Fibroblast of skin of scalp (primary cell): ENCODE measurements around the gene KRTAP10-10.
"Not testable (repeated sequence)": the region's sequence is repeated elsewhere in the genome, so short reads cannot be mapped to it uniquely, and the experiment has no call there.

ENCODE experiments used
- DNase-seq: peaks from one replicate; pipeline ENCODE4 v3.0.0-alpha.2; 2013

Gene KRTAP10-10

DNA sequence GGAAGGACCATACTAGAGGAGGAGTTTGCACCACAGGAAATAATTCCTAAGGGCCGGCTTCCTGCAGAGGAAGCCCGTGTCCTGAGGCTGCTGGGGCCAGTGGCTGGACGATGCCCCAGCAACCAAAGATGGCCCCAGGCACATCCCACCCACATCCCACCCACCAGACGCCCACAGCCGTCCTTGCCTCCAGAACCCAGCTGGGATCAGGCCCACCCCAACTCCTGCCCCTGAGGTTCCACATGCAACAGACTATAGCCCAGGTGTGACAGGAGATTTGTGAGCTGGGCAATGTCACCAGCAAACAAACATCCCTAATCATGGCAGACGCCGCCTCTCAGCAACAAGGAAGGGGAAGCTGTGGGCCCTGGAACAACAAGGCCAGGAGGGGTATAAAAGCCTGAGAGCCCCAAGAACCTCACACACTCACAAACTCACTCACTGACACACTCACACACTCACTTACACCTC is 10.4 kb upstream of the KRTAP10-10 start, which contains the start of gene KRTAP10-9:
Gene KRTAP10-9 (plus strand): TSS at position 421 of the 471 bp plus-strand sequence. CDS start 79 bp downstream, outside the sequence.
- DNase-seq = no peak

DNA sequence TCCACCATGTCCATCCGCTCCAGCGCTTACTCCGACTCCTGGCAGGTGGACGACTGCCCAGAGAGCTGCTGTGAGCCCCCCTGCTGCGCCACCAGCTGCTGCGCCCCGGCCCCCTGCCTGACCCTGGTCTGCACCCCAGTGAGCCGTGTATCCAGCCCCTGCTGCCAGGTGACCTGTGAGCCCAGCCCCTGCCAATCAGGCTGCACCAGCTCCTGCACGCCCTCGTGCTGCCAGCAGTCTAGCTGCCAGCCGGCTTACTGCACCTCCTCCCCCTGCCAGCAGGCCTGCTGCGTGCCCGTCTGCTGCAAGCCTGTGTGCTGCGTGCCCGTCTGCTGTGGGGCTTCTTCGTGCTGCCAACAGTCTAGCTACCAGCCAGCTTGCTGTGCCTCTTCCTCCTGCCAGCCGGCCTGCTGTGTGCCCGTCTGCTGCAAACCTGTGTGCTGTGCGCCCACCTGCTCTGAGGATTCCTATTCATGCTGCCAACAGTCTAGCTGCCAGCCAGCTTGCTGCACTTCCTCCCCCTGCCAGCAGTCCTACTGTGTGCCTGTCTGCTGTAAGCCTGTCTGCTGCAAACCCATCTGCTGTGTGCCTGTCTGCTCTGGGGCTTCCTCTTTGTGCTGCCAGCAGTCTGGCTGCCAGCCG is 9.9 kb upstream of the KRTAP10-10 start:
- not testable (repeated sequence) for DNase-seq

DNA sequence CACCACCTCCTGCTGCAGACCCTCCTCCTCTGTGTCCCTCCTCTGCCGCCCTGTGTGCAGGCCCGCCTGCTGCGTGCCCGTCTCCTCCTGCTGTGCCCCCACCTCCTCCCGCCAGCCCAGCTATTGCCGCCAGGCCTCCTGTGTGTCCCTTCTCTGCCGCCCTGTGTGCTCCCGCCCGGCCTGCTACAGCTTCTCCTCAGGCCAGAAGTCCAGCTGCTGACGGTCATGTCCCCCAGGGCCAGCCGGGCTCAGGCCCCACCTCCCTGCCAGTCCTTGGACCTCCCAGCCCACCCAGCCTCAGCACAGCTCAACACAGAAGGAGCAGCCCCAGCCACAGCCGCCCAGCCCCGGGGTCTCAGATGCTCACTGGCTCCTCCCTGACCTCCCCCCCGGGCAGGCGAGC is 9.3 kb upstream of the KRTAP10-10 start:
- DNase-seq = not testable (repeated sequence)

DNA sequence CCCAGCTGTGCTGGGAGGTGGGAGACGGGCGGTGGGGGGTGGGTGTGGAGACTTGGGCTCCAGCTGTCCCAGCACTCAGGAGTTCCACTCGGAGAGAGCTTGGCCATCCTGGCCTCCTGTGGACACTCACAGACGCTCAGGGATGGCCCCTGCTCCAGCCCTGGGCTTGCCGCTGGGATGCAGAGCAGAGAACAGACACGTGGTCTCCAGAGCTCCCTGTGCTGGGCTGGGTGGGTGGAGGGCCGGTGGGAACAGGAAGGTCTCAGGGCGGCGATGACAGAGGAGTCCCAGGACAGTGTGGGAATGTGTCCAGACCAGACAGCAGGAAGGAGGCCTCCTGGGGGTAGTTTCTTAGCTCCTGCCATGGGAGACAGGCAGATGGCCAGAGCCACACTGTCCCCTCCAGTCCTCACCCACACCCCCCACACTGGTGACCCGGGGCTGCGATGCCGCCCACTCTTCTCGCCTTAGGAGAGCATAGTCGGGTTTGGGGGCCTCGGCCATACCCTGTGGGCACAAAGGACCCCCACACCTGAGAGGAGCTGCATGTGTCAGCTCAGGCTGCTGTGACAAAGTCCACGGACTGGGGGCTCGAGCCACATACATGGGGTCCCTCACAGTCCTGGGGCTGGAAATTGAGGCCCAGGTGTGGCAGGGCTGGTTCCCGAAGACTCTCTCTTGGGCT is 8.3 kb upstream of the KRTAP10-10 start:
- DNase-seq = no peak

DNA sequence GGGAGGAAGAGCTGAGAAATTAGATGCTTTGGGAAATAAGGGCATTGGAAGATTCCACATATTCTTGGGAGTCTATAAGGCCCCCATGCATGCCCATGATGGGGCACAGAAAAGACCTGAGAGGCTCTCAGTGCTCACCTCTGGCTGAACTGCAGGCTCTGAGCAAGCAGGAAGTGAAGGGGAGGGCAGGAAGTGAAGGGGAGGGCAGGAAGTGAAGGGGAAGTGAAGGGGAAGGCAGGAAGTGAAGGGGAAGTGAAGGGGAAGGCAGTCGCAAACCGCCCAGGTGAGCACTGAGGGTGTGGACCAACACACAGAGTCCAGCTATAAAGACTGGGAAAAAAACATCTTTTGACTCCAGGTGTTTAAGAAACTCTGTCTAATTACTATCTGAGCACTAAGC is 6.7 kb upstream of the KRTAP10-10 start:
- DNase-seq = no peak

DNA sequence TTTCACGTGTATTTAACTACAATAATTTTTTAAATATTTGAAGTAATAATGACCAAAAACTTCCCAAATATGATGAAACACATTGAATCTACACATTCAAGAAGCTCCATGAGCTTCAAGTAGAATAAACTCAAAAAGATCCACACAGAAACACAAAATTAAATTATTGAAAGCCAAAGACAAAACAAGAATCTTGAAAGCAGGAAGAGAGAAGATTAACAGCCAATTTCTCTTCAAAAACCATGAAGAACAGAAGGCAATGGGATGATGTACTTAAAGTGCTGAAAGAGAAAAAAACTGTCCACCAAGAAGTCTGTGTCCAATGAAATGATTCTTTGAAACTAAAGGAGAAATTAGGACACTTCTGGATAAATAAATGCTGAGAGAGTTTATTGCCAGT is 5.1 kb upstream of the KRTAP10-10 start:
- no peak for DNase-seq

DNA sequence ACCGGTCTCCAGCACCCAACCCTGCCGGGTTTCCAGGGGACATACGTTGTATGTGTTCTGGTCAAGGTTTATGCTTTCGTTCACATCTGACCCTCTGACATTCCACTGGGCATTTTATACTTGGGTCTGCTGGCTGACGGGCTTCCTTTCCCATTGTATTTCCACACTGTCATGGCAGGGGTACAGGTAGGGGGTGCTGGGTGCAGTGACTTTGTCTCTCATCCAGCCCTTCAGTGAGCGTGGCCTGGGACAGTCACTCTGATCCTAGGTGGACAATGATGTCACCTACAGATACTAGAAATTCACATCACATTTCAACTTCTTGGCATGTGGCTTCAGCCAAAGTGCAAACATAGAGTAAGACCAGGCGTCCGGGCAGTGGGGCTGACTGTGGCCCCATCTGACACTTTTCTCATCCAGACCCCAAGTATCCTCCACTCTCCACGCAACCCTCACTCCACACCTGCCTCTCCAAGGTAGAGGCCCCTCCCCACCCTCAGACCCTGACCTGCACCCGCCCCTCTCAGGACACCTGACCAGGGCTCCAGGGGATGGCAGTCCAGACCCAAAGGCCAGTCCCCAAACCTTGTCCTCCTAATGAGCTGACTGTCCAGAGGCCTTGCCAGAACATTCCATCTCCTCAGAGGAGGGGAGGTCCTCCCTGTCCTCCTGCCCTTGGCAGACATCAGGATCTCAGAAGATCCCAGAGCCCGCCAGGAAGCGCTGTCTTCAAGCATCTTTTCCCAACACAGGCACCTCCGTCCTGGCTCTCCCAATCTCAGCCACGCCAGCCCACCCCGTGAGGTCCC is 743 bp upstream of the KRTAP10-10 start:
- no peak for DNase-seq

DNA sequence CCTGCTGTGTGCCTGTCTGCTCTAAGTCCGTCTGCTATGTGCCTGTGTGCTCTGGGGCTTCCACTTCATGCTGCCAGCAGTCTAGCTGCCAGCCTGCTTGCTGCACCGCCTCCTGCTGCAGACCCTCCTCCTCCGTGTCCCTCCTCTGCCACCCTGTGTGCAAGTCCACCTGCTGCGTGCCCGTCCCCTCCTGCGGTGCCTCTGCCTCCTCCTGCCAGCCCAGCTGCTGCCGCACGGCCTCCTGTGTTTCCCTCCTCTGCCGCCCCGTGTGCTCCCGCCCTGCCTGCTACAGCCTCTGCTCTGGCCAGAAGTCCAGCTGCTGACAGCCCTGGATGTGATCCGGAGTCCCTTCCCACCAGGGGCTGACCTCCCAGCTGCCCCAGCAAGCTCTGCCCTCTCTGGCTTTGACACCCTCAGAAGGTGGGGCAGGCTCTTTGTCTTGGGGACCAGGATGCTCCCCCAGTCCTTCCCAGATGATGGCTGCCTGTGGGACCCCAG is 744 bp downstream of the KRTAP10-10 start:
- not testable (repeated sequence) for DNase-seq

DNA sequence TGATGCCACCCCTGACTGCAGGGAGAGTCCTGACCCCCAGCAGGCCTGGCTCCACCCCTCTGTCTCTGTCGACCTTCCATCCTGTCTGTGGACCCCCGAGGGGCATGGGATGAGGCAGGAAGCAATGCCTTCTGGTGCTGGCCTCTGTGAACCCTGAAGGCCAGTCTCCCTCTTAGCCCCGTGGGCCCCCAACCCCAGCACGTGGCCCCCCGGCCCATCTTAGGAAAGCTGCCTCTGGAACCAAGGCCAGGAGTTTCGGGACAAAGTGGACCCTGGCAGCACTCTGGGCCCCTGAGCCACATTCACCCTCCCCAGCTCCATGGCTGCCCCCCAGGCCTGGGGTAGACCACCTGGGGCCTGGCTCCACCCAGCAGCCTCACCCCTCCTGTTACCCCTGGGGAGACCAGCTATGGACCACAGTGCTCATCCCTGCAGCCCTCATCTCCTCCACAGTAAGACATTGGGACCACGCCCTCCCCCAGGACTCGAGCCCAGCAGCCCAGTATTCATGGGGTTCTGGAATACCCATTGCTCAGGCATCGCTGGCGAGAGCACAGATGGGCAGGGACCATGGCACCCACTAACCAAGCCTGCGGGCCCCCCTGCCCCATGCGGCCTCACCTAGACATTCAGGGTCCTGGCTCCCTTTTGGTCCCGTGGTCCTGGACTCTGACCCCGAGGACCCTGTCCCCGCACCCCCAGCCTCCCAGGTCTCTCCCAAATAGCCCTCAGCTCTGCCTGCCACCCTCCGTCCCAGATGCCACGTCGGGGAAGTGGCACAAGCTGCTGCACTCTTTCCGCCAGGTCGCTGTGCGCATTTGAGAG is 1.6 kb downstream of the KRTAP10-10 start:
- DNase-seq = not testable (repeated sequence)

DNA sequence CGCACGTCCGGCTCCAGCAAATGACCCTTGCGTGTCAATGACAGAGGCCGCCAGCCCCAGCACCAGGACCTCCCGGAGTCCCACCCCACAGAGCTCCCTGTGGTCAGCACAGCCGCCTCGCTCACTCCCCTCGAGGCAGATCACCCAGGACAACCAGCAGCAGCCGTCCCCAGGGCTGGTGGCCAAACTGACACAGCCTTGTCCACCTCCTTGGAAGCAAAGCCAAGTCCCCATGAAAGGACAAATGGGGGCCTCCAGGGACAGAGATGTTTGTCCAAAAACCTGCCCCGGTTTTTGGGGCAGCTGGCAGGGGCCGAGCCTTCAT is 2.1 kb downstream of the KRTAP10-10 start:
- no peak for DNase-seq

DNA sequence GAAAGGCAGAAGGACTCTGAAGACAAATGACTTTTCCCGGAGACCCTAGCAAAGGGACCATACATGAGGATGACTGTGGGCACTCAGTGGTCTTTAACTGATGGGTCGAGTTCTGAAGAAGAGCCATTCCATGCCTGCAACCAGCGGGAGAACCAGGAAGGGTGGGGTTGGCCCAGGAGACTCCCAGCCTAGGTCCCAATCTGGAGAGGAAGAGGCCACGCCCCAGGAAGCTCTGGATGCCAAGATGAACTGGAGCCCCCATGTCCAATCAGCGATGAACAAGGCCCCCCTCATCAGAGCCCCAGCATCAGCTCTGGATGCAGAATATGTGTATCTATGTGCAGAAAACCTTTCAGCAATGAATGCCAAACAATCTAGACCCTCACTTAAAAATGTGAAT is 3.6 kb downstream of the KRTAP10-10 start:
- no peak for DNase-seq

DNA sequence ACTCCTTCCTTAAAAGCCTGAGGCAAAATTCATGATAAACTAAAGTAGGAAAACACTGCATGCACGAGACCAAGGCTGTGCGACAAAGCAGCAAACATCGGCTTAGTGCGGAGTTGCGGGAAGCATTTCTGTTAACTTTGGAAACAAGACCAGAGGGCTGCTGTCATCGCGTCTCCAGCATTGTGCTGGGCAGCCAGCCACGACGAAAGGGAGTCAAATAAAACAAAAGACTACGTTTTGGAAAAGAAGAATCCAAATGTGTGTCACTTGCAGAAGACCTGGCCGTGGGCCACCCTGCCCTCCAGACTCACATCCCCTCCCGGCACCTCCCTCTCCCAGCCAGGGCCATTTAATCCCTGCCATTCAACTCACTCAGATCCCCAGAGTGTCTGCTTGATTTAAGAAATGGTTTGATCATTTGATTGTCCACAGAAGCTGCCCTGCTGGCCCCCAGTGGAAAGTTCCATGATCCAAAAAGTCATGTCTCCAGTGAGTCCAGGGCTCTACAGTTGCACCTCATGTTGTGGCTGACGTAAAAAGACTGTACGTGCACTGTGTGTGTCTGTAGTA is 6.7 kb downstream of the KRTAP10-10 start:
- no peak for DNase-seq

DNA sequence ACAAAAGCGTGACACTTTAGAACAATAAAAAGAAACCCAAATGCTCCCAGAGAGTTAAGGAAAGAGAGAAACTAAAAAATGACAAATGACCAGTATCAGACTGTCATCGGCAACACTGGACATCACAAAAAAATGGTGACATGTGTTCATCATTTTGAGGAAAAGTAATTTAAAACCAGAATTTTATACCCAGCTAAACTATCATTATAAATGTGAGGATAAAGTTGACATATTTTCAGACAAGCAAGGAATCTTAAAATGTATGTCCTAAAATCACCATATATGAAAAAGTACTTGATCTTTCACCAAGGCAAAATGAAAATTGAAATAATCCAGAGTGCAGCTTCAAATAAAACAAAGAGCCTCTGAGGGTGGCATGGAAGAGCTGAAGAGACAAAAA is 7.7 kb downstream of the KRTAP10-10 start:
- no peak for DNase-seq

DNA sequence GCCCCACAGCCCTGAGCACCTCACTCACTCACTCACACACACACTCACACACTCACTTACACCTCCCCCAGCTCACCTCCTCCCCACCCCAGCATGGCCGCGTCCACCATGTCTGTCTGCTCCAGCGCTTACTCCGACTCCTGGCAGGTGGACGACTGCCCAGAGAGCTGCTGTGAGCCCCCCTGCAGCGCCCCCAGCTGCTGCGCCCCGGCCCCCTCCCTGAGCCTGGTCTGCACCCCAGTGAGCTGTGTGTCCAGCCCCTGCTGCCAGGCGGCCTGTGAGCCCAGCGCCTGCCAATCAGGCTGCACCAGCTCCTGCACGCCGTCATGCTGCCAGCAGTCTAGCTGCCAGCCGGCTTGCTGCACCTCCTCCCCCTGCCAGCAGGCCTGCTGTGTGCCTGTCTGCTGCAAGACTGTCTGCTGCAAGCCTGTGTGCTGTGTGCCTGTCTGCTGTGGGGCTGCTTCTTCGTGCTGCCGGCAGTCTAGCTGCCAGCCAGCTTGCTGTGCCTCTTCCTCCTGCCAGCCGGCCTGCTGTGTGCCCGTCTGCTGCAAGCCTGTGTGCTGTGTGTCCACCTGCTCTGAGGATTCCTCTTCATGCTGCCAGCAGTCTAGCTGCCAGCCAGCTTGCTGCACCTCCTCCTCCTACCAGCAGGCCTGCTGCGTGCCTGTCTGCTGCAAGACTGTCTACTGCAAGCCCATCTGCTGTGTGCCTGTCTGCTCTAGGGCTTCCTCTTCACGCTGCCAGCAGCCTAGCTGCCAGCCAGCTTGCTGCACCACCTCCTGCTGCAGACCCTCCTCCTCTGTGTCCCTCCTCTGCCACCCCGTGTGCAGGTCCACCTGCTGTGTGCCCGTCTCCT is 9.4 kb downstream of the KRTAP10-10 start, which contains the start of gene KRTAP10-11:
Gene KRTAP10-11 (plus strand): TSS at position 49 of the 856 bp plus-strand sequence. CDS start 45 bp downstream, at position 94.
- not testable (repeated sequence) for DNase-seq

DNA sequence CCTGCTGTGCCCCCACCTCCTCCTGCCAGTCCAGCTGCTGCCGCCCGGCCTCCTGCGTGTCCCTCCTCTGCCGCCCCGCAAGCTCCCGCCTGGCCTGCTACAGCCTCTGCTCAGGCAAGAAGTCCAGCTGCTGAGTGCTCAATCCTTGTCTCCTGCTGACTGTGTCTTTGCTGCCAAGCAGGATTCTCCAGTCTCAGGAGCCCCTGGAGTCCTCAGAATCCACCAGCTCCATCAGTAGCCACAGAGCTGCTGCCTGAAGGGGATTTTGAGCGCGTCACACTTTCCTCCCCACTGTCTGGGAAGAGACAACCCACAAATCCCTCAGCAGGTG is 10.0 kb downstream of the KRTAP10-10 start:
- DNase-seq = no peak

DNA sequence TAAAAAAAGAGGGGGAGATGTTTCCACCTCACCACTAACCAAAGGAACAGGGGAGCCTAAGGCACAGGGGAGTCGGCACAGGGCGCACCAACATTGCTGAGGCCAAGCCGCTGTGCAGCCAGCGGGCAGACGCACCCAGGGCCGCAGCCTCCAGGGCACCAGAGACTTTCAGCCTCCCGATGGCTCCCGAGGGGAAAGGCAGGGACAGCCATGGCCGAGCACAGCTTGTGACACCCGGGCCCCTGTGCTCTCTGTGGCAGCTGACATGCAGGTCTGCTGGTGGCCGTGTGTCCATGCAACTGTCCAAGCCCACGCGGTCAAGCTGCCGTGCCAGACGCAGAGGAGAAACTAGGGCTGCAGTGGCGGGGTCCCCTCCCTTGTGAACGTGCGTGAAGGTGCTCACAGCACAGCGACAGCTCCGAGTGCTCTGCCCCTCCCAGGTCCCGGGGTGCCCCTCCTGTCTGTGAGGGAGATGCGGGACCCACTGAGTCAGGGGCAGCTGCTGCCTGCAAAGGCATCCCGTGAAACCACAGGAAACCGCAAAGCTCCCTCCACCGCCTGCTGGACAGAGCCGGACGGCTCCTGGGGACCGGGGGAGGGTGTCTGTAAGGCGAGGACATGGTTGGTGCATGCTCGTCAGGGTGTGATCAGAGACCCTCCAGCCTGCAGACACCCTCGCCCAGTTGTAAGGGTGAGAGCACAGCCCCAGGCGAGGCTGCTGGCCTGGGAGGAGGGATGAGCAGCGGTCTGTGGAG is 11.6 kb downstream of the KRTAP10-10 start:
- DNase-seq = no peak

DNA sequence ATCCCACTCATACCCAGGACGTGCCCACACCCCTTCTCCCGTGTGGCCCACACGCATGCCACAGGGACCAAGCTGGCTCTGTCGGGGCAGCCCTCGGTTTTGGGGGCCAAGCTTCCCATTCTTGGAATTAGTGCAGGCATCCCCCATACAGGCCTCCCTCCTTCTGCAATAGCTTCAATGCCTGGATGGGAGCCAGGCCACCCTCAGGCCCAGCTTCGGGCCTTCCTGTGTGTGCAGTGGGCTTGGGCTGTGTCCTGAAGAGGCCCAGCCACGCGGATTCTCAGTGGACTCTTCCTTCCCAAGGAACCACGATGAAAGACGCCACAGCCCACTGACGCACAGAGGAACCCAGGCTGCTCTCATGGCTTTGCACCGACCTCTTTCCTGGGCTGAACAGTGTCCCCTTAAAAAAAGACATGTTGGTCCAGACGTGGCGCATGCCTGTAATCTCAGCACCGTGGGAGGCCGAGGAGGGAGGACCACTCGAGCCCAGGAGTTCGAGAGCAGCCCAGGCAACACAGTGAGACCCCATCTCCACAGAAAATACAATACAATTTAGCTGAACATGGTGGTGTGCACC is 12.5 kb downstream of the KRTAP10-10 start:
- no peak for DNase-seq

DNA sequence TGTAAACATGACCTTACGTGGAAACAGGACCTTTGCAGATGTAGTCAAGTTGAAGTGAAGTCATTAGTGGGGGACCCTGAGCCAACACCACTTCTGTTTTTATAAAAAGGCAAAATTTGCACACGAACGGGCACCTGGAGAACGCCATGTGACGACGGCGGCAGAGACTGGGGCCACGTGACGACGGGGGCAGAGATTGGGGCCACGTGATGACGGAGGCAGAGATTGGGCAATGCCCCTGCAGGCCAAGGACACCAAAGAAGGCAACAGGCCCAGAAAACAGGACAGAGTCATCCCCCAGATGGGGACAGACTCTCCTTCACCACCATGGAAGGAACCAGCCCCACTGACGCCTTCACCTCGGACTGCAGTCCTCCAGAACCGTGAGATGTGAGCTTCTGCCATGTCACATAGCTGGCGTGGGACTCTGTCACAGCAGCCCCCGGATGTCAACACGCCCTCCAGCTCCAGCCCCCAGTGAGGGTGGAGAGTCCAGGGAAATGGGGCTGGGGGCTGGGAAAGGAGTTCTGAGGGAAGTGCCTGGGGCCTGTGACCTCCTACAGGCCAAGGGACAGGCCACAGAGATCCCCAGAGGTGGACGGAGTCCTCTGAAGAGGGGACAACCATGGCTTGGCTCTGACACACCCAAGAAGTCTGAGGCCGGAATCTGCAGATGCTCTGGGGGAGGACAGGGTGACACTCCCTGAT is 13.3 kb downstream of the KRTAP10-10 start:
- DNase-seq = no peak
